ENCODE data around the gene LRMDA.
"Not testable (repeated sequence)": the region's sequence is repeated elsewhere in the genome, so short reads cannot be mapped to it uniquely, and the experiment has no call there.

LRMDA gene

DNA sequence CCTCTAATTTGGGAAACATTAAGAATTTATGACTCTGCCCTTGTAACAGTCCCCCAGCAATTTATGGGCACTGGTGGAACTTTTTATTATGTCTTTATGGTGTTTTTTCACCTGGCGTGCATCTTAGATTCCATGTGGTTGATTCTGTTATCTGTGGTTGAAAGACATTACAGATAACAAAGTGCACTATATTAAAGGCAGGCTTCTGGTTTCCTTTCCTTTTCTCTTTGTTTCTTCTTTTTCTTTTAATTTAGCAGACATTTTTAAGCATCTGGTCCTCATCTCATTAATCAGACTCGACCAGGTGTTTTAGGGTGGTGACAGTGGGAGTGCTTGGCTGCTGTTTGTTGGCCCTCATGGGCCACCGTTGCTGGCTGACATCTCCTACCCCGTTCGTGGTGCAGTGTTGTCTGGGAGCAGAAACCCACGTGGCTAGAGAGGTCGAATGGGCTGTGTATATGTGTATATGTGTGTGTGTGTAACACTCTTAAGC lies 77.4 kb downstream of the LRMDA start:
- H3K9me3 Mint-ChIP-seq, result no peaks in the 10 kb centered on the region
- H3K4me1 Mint-ChIP-seq, result peaks cover 6% of the 10 kb centered on the region
- no peak for ATAC-seq
- DNase-seq, result no peak
- H3K4me3 Mint-ChIP-seq, result no peak overlapping the region
- no peak overlapping the region for H3K27ac Mint-ChIP-seq
- H3K27me3 Mint-ChIP-seq, result peaks cover 21% of the 10 kb centered on the region

DNA sequence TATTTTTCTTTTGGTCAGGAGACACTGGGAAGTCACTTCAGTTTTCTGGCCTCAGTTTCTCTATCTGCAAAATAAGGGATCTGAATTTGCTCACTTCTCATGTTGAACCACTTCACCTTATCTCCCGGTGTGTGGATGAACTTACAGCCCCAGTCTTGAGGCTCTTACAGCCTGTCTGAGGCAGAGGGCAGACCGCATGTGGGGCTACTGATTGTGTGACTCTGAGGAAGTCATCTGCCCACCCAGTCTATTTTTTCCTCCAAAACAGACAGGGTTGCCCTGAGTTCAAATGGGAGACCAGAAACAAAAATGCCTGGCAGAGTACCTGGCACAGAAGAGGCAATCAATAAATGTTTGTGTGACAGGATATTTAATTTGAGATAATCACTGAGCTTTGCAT lies 78.3 kb downstream of the LRMDA start:
- Mint-ChIP-seq H3K9me3 (peaks cover 0 to 2% of the 10 kb centered on the region in 2 donors), H3K4me1 (peaks cover 6% of the 10 kb centered on the region)

DNA sequence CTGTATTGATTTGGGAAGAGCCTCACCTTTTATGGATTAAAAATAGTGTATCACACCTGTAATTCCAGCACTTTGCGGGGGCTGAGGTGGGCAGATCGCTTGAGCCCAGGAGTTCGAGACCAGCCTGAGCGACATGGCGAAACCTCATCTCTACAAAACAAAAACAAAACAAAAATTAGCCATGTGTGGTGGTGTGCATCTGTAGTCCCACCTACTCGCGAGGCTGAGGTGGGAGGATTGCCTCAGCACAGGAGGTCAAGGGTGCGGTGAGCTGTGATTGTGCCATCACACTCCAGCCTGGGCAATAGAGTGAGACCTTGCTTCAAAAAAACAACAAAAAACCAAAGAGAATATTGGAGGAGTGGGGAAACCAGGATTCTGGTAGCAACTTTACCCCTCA lies 79.6 kb downstream of the LRMDA start:
- DNase-seq (no peak), ATAC-seq (no peak)
- H3K4me3 Mint-ChIP-seq, result no peak overlapping the region
- H3K27ac Mint-ChIP-seq, result no peak overlapping the region
- H3K9me3 Mint-ChIP-seq, result peaks cover 0 to 7% of the 10 kb centered on the region in 2 donors
- peaks cover 17% of the 10 kb centered on the region for H3K27me3 Mint-ChIP-seq
- peaks cover 6% of the 10 kb centered on the region for H3K4me1 Mint-ChIP-seq

More for the DNA sequence above, 78.3 kb downstream of the LRMDA start:
- Mint-ChIP-seq H3K4me3 (no peak overlapping the region), H3K27me3 (peaks cover 21% of the 10 kb centered on the region), H3K27ac (no peak overlapping the region)
- DNase-seq (no peak), ATAC-seq (no peak)

DNA sequence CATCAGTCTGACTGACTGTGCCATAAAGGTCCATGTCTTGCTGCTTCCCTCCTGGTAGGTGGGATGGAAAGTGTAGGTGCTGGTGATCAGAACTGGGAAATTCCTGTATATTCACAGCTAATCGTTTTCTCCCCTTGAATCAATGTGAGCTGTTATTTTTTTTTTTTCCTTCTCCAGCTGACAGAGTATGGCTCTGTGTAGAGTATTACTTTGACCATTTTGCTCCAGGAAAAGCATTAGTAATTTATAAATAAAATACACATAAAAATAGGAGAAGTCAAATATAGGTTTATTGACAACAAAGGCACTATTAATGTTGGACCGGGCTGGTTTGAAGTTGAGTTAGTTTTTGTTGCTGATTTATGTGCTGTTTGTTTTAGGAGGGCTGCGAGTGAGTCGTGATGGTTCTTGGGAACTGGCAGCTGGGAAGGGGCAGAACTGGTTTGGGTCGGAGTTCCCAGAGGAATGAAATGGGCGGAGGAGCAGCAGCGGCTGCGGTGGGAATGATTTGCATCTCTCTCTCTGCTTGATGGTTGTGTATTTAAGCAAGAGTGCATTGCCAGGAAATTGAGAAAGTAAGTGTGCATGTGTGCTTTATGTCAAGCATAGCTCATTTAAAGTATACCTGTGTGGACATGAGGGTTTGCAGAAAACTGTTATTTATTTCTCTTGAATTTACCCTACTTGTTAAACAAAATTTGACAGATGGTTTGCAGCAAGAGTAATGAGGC lies 80.9 kb downstream of the LRMDA start:
- no peak for ATAC-seq
- H3K4me1 Mint-ChIP-seq, result peaks cover 10% of the 10 kb centered on the region
- peaks cover 17% of the 10 kb centered on the region for H3K27me3 Mint-ChIP-seq
- no peak overlapping the region for H3K27ac Mint-ChIP-seq
- no peak for DNase-seq
- no peak overlapping the region for H3K4me3 Mint-ChIP-seq
- peaks cover 0 to 7% of the 10 kb centered on the region in 2 donors for H3K9me3 Mint-ChIP-seq

DNA sequence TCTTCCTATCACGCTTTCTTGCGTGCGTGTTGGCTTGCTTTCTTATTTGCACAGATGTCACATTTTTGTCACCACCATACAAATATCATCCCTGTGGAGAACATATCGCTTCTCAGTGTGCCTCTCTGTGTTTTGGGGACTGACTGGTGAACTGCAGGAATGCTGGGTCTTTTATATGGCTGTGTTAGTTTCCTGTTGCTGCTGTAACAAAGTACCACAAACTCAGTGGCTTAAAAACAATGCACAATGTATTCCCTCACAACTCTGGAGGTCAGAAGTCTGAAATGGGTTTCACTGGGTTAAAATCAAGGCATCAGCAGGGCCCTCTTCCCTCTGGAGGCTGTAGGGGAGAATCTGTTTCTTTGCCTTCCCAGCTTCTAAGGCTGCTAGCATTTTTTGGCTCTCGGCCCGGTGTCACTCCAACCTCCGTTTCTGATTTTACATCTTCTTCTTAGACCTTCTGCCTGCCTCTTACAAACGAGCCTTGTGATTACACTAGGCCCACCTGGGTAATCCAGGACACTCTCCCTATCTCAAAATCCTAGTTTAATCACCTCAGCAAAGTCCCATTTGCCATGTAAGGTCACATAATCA lies 82.0 kb downstream of the LRMDA start:
- H3K27ac Mint-ChIP-seq, result peak overlapping the region in 1 of 2 donors; percentile 56
- no peak for ATAC-seq
- H3K4me1 Mint-ChIP-seq, result peaks cover 10% of the 10 kb centered on the region

DNA sequence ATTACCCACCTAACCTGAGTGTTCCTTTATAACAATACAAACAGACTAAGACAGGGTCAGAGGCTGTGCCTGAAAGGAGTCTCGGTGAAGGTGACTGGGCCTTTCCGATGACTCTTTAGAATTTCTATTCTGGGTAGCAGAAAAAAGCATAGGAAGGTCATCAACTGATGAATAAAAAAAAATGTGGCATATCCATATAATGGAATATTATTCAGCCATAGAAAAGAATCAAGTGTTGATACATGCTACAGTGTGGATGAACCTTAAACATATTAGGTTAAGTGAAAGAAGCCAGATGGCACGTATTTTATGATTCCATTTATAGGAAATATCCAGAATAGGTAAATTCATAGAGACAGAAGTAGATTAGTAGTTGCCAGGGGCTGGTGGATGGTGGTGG lies 83.4 kb downstream of the LRMDA start:
- Mint-ChIP-seq H3K4me3 (no peak overlapping the region), H3K27ac (no peak overlapping the region), H3K27me3 (peaks cover 31% of the 10 kb centered on the region), H3K9me3 (peaks cover 0 to 7% of the 10 kb centered on the region in 2 donors), H3K4me1 (peaks cover 5% of the 10 kb centered on the region)
- no peak for ATAC-seq
- DNase-seq, result no peak

More for the DNA sequence above, 82.0 kb downstream of the LRMDA start:
- Mint-ChIP-seq H3K9me3 (peaks cover 0 to 7% of the 10 kb centered on the region in 2 donors), H3K4me3 (no peak overlapping the region), H3K27me3 (peaks cover 21% of the 10 kb centered on the region)
- DNase-seq, result no peak

DNA sequence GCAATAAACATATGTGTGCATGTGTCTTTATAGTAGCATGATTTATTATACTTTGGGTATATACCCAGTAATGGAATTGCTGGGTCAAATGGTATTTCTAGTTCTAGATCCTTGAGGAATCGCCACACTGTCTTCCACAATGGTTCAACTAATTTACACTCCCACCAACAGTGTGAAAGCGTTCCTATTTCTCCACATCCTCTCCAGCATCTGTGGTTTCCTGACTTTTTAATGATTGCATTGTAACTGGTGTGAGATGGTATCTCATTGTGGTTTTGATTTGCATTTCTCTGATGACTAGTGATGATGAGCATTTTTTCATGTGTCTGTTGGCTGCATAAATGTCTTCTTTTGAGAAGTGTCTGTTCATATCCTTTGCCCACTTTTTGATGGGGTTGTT lies 84.7 kb downstream of the LRMDA start:
- peaks cover 31% of the 10 kb centered on the region for H3K27me3 Mint-ChIP-seq
- H3K27ac Mint-ChIP-seq, ATAC-seq, H3K9me3 Mint-ChIP-seq, H3K4me3 Mint-ChIP-seq, H3K4me1 Mint-ChIP-seq, DNase-seq: not testable (repeated sequence)

DNA sequence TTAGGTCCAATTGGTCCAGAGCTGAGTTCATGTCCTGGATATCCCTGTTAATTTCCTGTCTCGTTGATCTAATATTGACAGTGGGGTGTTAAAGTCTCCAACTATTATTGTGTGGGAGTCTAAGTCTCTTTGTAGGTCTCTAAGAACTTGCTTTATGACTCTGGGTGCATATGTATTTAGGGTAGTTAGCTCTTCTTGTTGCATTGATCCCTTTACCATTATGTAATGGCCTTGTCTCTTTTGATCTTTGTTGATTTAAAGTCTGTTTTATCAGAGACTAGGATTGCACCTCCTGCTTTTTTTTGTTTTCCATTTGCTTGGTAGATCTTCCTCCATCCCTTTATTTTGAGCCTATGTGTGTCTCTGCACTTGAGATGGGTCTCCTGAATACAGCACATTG lies 87.8 kb downstream of the LRMDA start:
- not testable (repeated sequence) for H3K4me3 Mint-ChIP-seq, DNase-seq, ATAC-seq, H3K9me3 Mint-ChIP-seq, H3K27ac Mint-ChIP-seq, H3K4me1 Mint-ChIP-seq
- H3K27me3 Mint-ChIP-seq, result peaks cover 33% of the 10 kb centered on the region

DNA sequence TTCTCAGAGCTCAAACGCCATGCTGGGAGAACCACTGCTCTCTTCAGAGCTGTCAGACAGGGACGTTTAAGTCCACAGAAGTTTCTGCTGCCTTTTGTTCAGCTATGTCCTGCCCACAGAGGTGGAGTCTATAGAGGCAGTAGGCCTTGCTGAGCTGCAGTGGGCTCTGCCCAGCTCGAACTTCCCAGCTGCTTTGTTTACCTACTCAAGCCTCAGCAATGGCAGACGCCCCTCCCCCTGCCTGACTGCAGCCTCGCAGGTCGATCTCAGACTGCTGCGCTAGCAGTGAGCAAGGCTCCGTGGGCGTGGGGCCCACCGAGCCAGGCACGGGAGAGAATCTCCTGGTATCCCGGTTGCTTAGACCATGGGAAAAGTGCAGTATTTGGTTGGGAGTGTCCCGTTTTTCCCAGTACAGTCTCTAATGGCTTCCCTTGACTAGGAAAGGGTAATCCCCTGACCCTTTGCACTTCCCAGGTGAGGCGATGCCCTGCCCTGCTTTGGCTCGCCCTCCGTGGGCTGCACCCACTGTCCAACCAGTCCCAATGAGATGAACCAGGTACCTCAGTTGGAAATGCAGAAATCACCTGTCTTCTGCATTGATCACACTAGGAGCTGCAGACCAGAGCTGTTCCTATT lies 89.9 kb downstream of the LRMDA start:
- H3K27me3 Mint-ChIP-seq, result peaks cover 41% of the 10 kb centered on the region
- not testable (repeated sequence) for H3K27ac Mint-ChIP-seq, H3K9me3 Mint-ChIP-seq, DNase-seq, H3K4me1 Mint-ChIP-seq, H3K4me3 Mint-ChIP-seq, ATAC-seq

DNA sequence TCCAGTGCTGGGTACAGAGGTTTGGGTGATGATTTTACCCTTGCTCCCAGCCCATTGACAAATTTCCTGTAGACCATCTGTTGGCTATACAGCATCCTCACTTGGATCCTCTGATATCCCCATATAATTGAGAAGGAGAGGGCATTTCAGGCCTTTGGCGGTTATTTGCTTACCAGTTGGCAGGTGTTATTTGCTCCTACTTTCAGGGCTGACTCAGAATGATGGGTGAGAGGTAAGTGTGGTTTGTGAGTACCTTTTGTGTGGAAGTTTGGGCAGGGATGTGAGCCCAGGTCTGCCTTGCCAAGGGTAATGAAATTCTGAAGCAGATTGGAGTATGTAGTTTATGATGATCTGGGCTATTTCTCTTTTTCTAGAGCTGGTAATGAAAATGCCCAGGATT lies 93.6 kb downstream of the LRMDA start:
- Mint-ChIP-seq H3K4me1 (no peaks in the 10 kb centered on the region), H3K27ac (no peak overlapping the region), H3K4me3 (no peak overlapping the region), H3K27me3 (peaks cover 40% of the 10 kb centered on the region), H3K9me3 (peaks cover 0 to 6% of the 10 kb centered on the region in 2 donors)
- ATAC-seq, result no peak
- no peak for DNase-seq

DNA sequence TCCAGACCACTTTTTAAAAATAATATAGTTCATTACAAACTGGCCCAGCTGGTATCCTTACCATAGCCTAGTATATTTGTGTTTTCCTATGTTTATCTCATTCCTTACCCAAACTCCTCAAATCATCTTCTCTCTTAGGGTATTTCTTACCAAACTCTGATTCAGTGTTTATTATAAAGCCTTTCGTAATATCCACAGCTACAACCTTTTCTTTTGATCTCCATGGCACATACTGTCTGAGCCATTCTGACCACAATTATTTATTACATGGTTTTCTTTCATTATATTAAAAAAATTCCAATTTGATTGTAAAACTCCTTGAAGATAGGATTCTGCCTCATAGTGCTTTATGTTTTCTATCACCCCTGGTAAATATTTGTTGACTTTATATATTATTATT lies 94.2 kb downstream of the LRMDA start:
- ATAC-seq (no peak), DNase-seq (no peak)
- Mint-ChIP-seq H3K27me3 (peaks cover 41% of the 10 kb centered on the region), H3K27ac (no peak overlapping the region), H3K9me3 (peaks cover 0 to 6% of the 10 kb centered on the region in 2 donors), H3K4me1 (no peaks in the 10 kb centered on the region), H3K4me3 (no peak overlapping the region)

DNA sequence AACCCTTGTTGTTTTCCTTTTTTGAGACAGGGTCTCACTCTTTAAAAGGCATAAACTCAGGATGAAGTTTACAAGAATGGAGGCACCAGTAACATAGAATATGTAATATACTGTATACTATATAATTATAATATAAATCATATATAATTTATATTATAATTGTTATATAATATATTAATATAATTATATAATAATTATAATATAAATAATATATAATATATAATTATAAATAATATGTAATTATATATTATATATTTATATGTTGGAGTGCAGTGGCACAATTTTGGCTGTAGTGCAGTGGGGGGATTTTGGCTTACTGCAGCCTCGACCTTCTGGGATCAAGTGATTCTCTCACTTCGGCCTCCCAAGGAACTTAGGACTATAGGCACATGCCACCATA lies 96.1 kb downstream of the LRMDA start:
- H3K27ac Mint-ChIP-seq, result no peak overlapping the region
- H3K9me3 Mint-ChIP-seq, result peaks cover 0 to 6% of the 10 kb centered on the region in 2 donors
- H3K4me3 Mint-ChIP-seq, result no peak overlapping the region

DNA sequence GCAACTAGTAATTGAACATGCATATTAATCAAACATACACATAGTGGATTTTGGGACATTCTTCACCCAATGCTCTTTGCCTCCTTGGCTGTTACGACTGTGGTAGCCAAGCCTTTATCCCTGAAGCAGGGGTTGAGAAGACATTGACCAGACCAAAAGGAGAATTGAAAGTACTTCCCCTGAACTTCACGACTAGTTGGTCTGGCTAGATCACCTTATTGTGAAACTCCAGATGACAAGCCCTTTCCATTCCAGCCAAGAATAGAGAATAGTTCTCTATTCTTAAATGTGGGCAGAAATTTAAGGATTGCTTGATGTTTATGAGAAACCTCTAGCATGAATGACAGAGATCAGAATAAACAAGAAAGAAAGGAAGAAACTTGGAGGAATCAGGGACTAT lies 97.0 kb downstream of the LRMDA start:
- Mint-ChIP-seq H3K27me3 (peaks cover 34% of the 10 kb centered on the region), H3K9me3 (peaks cover 0 to 6% of the 10 kb centered on the region in 2 donors), H3K4me3 (no peak overlapping the region), H3K4me1 (no peaks in the 10 kb centered on the region), H3K27ac (no peak overlapping the region)
- ATAC-seq, result no peak
- DNase-seq, result no peak

More for the DNA sequence above, 96.1 kb downstream of the LRMDA start:
- H3K27me3 Mint-ChIP-seq, result peaks cover 34% of the 10 kb centered on the region
- no peak for ATAC-seq
- H3K4me1 Mint-ChIP-seq, result no peaks in the 10 kb centered on the region
- DNase-seq, result no peak

DNA sequence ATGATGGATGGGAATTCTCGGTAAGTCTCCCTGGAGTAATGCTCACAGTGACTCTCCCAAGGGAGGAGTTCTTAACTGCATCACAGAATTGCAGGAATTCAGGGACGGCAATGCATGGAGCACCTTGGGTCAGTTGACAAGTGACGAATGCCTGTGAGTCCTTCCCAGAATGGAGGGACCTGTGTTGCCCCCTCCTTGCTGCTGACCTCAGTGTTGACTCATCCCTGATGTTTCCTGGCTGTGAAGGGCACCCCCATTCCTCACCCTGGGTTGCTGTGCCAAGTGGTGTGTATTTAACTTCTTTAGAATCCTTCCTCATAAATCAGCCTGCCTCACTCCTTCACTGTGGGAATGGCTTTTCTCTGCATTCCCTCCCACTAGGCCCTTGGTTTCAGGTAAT lies 98.9 kb downstream of the LRMDA start:
- ATAC-seq (no peak), DNase-seq (no peak)
- Mint-ChIP-seq H3K4me3 (no peak overlapping the region), H3K27me3 (peaks cover 21% of the 10 kb centered on the region), H3K4me1 (no peaks in the 10 kb centered on the region), H3K27ac (no peak overlapping the region), H3K9me3 (no peaks in the 10 kb centered on the region)

DNA sequence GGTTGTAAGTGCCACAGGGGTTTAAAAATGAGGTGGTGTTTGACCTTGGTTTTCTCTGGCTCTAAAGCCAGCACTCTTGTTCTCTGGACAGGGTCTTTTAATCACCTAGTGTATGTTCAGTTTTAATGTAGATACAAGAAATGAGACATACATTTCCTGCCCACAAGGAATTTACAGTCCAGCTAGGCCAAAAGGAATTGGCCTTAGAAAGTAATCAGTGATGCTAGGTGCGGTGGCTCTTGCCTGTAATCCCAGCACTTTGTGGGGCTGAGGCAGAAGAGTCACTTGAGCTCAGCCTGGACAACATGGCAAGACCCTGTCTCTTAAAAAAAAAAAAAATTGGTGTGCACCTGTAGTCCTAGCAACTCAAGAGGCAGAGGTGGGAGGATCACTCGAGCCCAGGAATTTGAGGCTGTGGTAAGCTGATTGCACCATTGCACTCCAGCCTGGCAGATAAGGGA lies 100.2 kb downstream of the LRMDA start:
- ATAC-seq (no peak), DNase-seq (no peak)
- Mint-ChIP-seq H3K27me3 (peaks cover 21% of the 10 kb centered on the region), H3K4me1 (no peaks in the 10 kb centered on the region), H3K4me3 (no peak overlapping the region), H3K9me3 (no peaks in the 10 kb centered on the region), H3K27ac (no peak overlapping the region)

Data from stimulated activated naive CD8-positive, alpha-beta T cell treated with anti-CD3 and anti-CD28 coated beads, Interleukin-15, amount 100 ng/mL, for 72 hours (primary cell).